Cardiac muscle cell (in vitro differentiated cells and primary cell): ENCODE results near the gene TPD52L1. TPM values are rescaled to one million over a fixed set of nuclear protein-coding genes. Genes with fewer than 3 reads are reported as not detected.
"Not testable (repeated sequence)": the region's sequence is repeated elsewhere in the genome, so short reads cannot be mapped to it uniquely, and the experiment has no call there.

Source experiments
- DNase-seq, 2 donors: peaks; one replicate each; pipeline versions ENCODE4 v3.0.0 to v3.0.0-alpha.2; 2010 to 2017; ENCODE audit warnings: low read depth in 1 of 2, low spot score in 1 of 2
- H3K27ac ChIP-seq: fragments of 200-600 bp; sonication (generic); 2 replicates; pipeline ENCODE4 v1.5.1; 2016
- H3K27me3 ChIP-seq: fragments of 200-600 bp; sonication (generic); 2 replicates; pipeline ENCODE4 v1.6.0; 2016; ENCODE audit warnings: control low read depth
- H3K36me3 ChIP-seq: fragments of 200-600 bp; sonication (generic); 2 replicates; pipeline ENCODE4 v1.5.1; 2016; ENCODE audit warnings: control low read depth
- H3K4me1 ChIP-seq: fragments of 200-600 bp; sonication (generic); 2 replicates; pipeline ENCODE4 v1.8.1; 2017; ENCODE audit warnings: low read depth, mild to moderate bottlenecking, mixed run types
- H3K4me3 ChIP-seq: fragments of 200-600 bp; sonication (generic); 2 replicates; pipeline ENCODE4 v1.5.1; 2016; ENCODE audit warnings: mild to moderate bottlenecking
- H3K9me3 ChIP-seq: fragments of 200-600 bp; sonication (generic); 2 replicates; pipeline ENCODE4 v1.5.1; 2017; ENCODE audit warnings: low read depth, mild to moderate bottlenecking, control low read depth
- CTCF ChIP-seq: IDR thresholded peaks from 2 replicates; pipeline ENCODE4 v1.5.1; 2012; ENCODE audit warnings: low read depth, mild to moderate bottlenecking, low read length
- polyA plus RNA-seq: library from polyadenylated mRNA; unstranded; fragments of >200 nt; fragmentation: Nextera tagmentation; extraction: Ambion mirVana; gene quantifications from 2 replicates; pipeline ENCODE4 v1.2.1, GENCODE V29; 2016
- total RNA-seq: library from RNA; depleted of rRNA; stranded (reverse); fragments of >200 nt; gene quantifications from 2 replicates; pipeline ENCODE4 v1.2.3, GENCODE V29; 2016

Gene TPD52L1
- total and polyA plus RNA-seq, 2 experiments from 2014 or later = 49.2 to 72.8 TPM

GRCh38 chr6:125157280-125157679 lies 3.7 kb downstream of the TPD52L1 start:
- no peak for TF ChIP-seq CTCF
- Histone ChIP-seq H3K36me3 (no peaks in the 10 kb centered on the region), H3K4me1 (peaks cover 6% of the 10 kb centered on the region), H3K4me3 (no peak overlapping the region), H3K27me3 (peaks cover 3% of the 10 kb centered on the region), H3K27ac (no peak overlapping the region), H3K9me3 (no peaks in the 10 kb centered on the region)
- DNase-seq = no peak

DNA sequence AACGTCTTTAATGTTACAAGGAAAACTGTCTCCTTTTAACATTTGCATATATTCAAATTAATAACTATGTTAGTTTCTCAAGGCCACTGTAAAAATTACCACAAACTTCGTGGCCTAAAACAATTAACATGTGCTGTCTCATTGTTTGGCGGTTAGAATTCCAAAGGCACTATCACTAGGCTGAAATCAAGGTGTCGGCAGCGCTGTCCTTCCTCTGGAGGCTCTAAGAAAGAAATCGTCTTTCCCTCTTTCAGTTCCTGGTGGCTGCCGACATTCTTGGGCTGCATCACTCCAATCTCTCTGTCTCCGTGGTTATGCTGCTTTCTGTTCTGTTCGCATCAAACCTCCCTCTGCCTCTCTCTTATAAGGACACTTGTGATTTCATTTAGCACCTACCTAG lies 4.2 kb downstream of the TPD52L1 start:
- H3K36me3 ChIP-seq = no peaks in the 10 kb centered on the region
- no peaks in the 10 kb centered on the region for H3K9me3 ChIP-seq
- peaks cover 6% of the 10 kb centered on the region for H3K4me1 ChIP-seq
- H3K4me3 ChIP-seq = no peak overlapping the region
- DNase-seq = no peak
- TF ChIP-seq CTCF = no peak
- H3K27ac ChIP-seq = no peak overlapping the region
- no peaks in the 10 kb centered on the region for H3K27me3 ChIP-seq

- not testable (repeated sequence) for H3K4me3 ChIP-seq, DNase-seq, H3K4me1 ChIP-seq, H3K36me3 ChIP-seq, H3K27ac ChIP-seq, H3K9me3 ChIP-seq, H3K27me3 ChIP-seq
Observed at GRCh38 chr6:125163339-125163738, 9.8 kb downstream of the TPD52L1 start.

- Histone ChIP-seq H3K27me3 (no peaks in the 10 kb centered on the region), H3K36me3 (no peaks in the 10 kb centered on the region), H3K4me3 (no peak overlapping the region), H3K9me3 (no peaks in the 10 kb centered on the region), H3K27ac (no peak overlapping the region), H3K4me1 (peaks cover 6% of the 10 kb centered on the region)
- DNase-seq = no peak
- TF ChIP-seq CTCF = no peak
Observed at GRCh38 chr6:125163811-125164210, 10.2 kb downstream of the TPD52L1 start.

GRCh38 chr6:125164696-125165095 lies 11.1 kb downstream of the TPD52L1 start:
- no peak for TF ChIP-seq CTCF
- Histone ChIP-seq H3K36me3 (no peaks in the 10 kb centered on the region), H3K27me3 (no peaks in the 10 kb centered on the region), H3K4me3 (no peak overlapping the region), H3K9me3 (no peaks in the 10 kb centered on the region), H3K4me1 (peaks cover 6% of the 10 kb centered on the region), H3K27ac (no peak overlapping the region)
- no peak for DNase-seq

DNA sequence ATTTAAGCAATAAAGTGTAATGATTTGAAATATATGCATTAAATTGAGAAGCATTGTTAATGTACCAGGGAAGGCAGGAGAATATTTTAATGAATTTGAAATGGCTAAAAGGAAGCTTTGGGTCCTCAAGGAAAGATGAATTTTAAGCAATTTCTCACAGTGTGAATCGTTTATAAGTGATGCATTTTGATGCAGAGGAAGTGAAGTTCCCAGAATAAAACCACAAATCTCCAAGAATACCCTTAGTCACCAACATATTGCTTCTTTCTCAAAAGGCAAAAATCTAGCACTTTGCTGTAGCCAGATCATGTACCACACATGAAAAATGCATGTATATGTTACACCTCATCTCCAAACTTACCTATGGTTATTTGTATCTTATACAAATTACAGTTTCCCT lies 11.7 kb downstream of the TPD52L1 start:
- H3K36me3 ChIP-seq = no peaks in the 10 kb centered on the region
- H3K27ac ChIP-seq = no peak overlapping the region
- H3K27me3 ChIP-seq = no peaks in the 10 kb centered on the region
- no peak for DNase-seq
- H3K4me1 ChIP-seq = peaks cover 6% of the 10 kb centered on the region
- no peak for TF ChIP-seq CTCF
- no peak overlapping the region for H3K4me3 ChIP-seq
- no peaks in the 10 kb centered on the region for H3K9me3 ChIP-seq
